HEK293 (cell line): ENCODE measurements around the gene CLIP1.

Source experiments
- CTCF ChIA-PET: fragments of 350-600 bp; formaldehyde crosslinking; extraction: SDS; loops from one replicate; lab custom pipeline; 2021; ENCODE audit warnings: antibody characterized with exemption; lab: Yijun Ruan, JAX
- POLR2A ChIA-PET: fragments of 300-600 bp; formaldehyde crosslinking; extraction: SDS; loops from one replicate; lab custom pipeline; 2020; ENCODE audit warnings: antibody characterized with exemption, inconsistent platforms; lab: Yijun Ruan, JAX
- H3K27ac ChIP-seq: fragments of 200-500 bp; sonication (Bioruptor generic); 2 replicates; pipeline ENCODE4 v1.5.1; 2014; ENCODE audit warnings: low read depth, low read length, control low read depth, inconsistent platforms; ENCODE audit errors: extremely low read depth
- H3K36me3 ChIP-seq, 2 experiments: fragments of 200-500 bp in 1 of 2; sonication (Bioruptor generic) in 1 of 2; 1 replicate in 1 of 2; 2 replicates in 1 of 2; pipeline ENCODE4 v1.5.1; 2014 to 2017; ENCODE audit warnings: inconsistent platforms in 2 of 2, low read length in 2 of 2; ENCODE audit not compliant: control insufficient read depth in 2 of 2, insufficient read depth in 1 of 2
- H3K4me1 ChIP-seq: fragments of 200-500 bp; sonication (Bioruptor generic); 2 replicates; pipeline ENCODE4 v1.5.1; 2014; ENCODE audit warnings: mild to moderate bottlenecking, low read length, inconsistent platforms; ENCODE audit not compliant: control insufficient read depth, insufficient read depth
- H3K4me3 ChIP-seq: 2 replicates; pipeline ENCODE4 v1.5.1; 2011; ENCODE audit warnings: low read depth, mild to moderate bottlenecking, control low read depth, low read length, moderate library complexity
- H3K9me3 ChIP-seq: fragments of 200-500 bp; sonication (Bioruptor generic); 2 replicates; pipeline ENCODE4 v1.5.1; 2014; ENCODE audit warnings: low read depth, low read length, inconsistent platforms; ENCODE audit not compliant: control insufficient read depth, insufficient read depth
- HOXC10 ChIP-seq: sonication (generic); formaldehyde crosslinking; IDR thresholded peaks from 2 replicates; pipeline ENCODE4 v1.8.1; 2023; ENCODE audit warnings: mild to moderate bottlenecking, missing genetic modification reagents
- KLF10 ChIP-seq: fragments of 450-650 bp; IDR thresholded peaks from 2 replicates; pipeline ENCODE4 v1.5.1; 2018; ENCODE audit warnings: missing biosample characterization, mild to moderate bottlenecking, missing genetic modification characterization
- RBAK ChIP-seq: fragments of 450-650 bp; formaldehyde crosslinking; IDR thresholded peaks from 2 replicates; pipeline ENCODE4 v1.5.1; 2016; ENCODE audit warnings: missing biosample characterization, missing genetic modification characterization
- REPIN1 ChIP-seq: fragments of 450-650 bp; formaldehyde crosslinking; IDR thresholded peaks from 2 replicates; pipeline ENCODE4 v1.5.1; 2017; ENCODE audit warnings: missing biosample characterization, missing genetic modification characterization, low read depth
- SCRT2 ChIP-seq: fragments of 450-650 bp; formaldehyde crosslinking; IDR thresholded peaks from 2 replicates; pipeline ENCODE4 v1.5.1; 2016; ENCODE audit warnings: missing biosample characterization, missing genetic modification characterization
- ZFP37 ChIP-seq: fragments of 450-650 bp; formaldehyde crosslinking; IDR thresholded peaks from 2 replicates; pipeline ENCODE4 v1.5.1; 2016; ENCODE audit warnings: missing biosample characterization, missing genetic modification characterization
- ZFP41 ChIP-seq: fragments of 450-650 bp; formaldehyde crosslinking; IDR thresholded peaks from 2 replicates; pipeline ENCODE4 v1.5.1; 2016; ENCODE audit warnings: missing biosample characterization, missing genetic modification characterization, borderline replicate concordance
- ZNF121 ChIP-seq: fragments of 450-650 bp; formaldehyde crosslinking; IDR thresholded peaks from 2 replicates; pipeline ENCODE4 v1.5.1; 2016; ENCODE audit warnings: missing biosample characterization, missing genetic modification characterization
- ZNF175 ChIP-seq: fragments of 450-650 bp; formaldehyde crosslinking; IDR thresholded peaks from 2 replicates; pipeline ENCODE4 v1.5.1; 2016; ENCODE audit warnings: missing biosample characterization, missing genetic modification characterization
- ZNF202 ChIP-seq: fragments of 450-650 bp; formaldehyde crosslinking; IDR thresholded peaks from 2 replicates; pipeline ENCODE4 v1.5.1; 2016; ENCODE audit warnings: missing biosample characterization, missing genetic modification characterization, borderline replicate concordance
- ZNF585B ChIP-seq: fragments of 450-650 bp; formaldehyde crosslinking; IDR thresholded peaks from 2 replicates; pipeline ENCODE4 v1.5.1; 2016; ENCODE audit warnings: missing biosample characterization, missing genetic modification characterization
- ZNF600 ChIP-seq: fragments of 450-650 bp; formaldehyde crosslinking; IDR thresholded peaks from 2 replicates; pipeline ENCODE4 v1.5.1; 2016; ENCODE audit warnings: missing biosample characterization, missing genetic modification characterization
- ZNF623 ChIP-seq: fragments of 450-650 bp; formaldehyde crosslinking; IDR thresholded peaks from 2 replicates; pipeline ENCODE4 v1.5.1; 2016; ENCODE audit warnings: missing biosample characterization, missing genetic modification characterization
- ZNF660 ChIP-seq: fragments of 450-650 bp; IDR thresholded peaks from 2 replicates; pipeline ENCODE4 v1.5.1; 2018; ENCODE audit warnings: missing biosample characterization, mild to moderate bottlenecking, missing genetic modification characterization
- TF ChIP-seq, protein P1 (sequence below): fragments of 450-650 bp; formaldehyde crosslinking; IDR thresholded peaks from 2 replicates; pipeline ENCODE4 v1.5.1; 2016; ENCODE audit warnings: missing biosample characterization, missing genetic modification characterization, low read depth
- TF ChIP-seq, protein P2 (sequence below): IDR thresholded peaks from 2 replicates; pipeline ENCODE4 v1.6.1; 2011; ENCODE audit warnings: mild to moderate bottlenecking, low read depth, low read length, borderline replicate concordance
- TF ChIP-seq, protein P3 (sequence below): fragments of 450-650 bp; formaldehyde crosslinking; IDR thresholded peaks from 2 replicates; pipeline ENCODE4 v1.5.1; 2016; ENCODE audit warnings: missing biosample characterization, missing genetic modification characterization
- TF ChIP-seq, protein P4 (sequence below): fragments of 450-650 bp; formaldehyde crosslinking; IDR thresholded peaks from 2 replicates; pipeline ENCODE4 v1.5.1; 2016; ENCODE audit warnings: missing biosample characterization, missing genetic modification characterization
- TF ChIP-seq, protein P5 (sequence below): fragments of 450-650 bp; formaldehyde crosslinking; IDR thresholded peaks from 2 replicates; pipeline ENCODE4 v1.5.1; 2017; ENCODE audit warnings: missing biosample characterization, missing genetic modification characterization

The CLIP1 gene

DNA sequence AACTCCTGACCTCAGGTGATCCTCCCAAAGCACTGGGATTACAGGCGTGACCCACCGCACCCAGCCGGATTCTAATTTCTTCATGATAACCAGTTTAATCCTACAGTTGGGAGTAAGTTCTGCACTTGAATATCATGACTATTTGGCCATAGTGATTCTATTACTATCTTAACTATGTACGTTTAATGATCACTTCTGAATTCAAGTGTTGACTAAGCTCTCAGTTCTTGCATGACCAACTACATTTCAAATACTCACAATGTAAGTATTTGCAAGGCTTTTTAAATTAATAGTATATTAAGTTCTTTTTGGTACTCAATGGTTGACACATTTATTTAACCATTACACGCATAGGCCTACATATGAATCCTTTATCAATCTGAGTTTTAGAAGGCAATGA, 138.8 kb downstream of the CLIP1 start (continued):
- TF ChIP-seq, protein P1, sequence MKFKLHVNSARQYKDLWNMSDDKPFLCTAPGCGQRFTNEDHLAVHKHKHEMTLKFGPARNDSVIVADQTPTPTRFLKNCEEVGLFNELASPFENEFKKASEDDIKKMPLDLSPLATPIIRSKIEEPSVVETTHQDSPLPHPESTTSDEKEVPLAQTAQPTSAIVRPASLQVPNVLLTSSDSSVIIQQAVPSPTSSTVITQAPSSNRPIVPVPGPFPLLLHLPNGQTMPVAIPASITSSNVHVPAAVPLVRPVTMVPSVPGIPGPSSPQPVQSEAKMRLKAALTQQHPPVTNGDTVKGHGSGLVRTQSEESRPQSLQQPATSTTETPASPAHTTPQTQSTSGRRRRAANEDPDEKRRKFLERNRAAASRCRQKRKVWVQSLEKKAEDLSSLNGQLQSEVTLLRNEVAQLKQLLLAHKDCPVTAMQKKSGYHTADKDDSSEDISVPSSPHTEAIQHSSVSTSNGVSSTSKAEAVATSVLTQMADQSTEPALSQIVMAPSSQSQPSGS (tag by site-specific recombination), result no peak
- TF ChIP-seq, protein P2, sequence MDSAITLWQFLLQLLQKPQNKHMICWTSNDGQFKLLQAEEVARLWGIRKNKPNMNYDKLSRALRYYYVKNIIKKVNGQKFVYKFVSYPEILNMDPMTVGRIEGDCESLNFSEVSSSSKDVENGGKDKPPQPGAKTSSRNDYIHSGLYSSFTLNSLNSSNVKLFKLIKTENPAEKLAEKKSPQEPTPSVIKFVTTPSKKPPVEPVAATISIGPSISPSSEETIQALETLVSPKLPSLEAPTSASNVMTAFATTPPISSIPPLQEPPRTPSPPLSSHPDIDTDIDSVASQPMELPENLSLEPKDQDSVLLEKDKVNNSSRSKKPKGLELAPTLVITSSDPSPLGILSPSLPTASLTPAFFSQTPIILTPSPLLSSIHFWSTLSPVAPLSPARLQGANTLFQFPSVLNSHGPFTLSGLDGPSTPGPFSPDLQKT, result no peak
- TF ChIP-seq, protein P3, sequence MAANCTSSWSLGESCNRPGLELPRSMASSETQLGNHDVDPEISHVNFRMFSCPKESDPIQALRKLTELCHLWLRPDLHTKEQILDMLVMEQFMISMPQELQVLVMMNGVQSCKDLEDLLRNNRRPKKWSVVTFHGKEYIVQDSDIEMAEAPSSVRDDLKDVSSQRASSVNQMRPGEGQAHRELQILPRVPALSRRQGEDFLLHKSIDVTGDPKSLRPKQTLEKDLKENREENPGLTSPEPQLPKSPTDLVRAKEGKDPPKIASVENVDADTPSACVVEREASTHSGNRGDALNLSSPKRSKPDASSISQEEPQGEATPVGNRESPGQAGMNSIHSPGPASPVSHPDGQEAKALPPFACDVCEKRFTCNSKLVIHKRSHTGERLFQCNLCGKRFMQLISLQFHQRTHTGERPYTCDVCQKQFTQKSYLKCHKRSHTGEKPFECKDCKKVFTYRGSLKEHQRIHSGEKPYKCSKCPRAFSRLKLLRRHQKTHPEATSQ, result no peak
- TF ChIP-seq REPIN1, result no peak

DNA sequence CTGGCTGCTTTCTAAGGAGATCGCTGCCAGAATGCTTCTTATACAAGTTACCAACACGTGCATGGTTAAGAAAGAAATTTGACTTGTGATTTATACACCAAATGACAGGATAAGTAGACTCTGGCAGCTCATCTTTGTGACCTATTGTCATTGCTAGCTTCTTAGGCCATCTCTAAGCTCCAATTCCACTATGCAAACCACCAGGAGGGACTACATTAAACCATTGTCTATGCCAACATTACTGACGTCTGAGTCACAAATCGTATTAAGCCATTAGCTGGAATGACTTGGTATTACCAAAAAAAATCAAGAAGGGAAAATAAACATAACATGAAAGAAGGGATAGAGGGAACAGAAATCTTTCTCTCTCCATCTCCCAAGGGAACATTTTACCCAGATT, 140.4 kb downstream of the CLIP1 start:
- POLR2A ChIA-PET, result interaction anchor here (0.6 kb wide), 1 partner anchor 44 kb away, joined by 3 read pairs; no protein-coding TSS in a partner anchor
- Histone ChIP-seq H3K9me3 (no peaks in the 10 kb centered on the region), H3K4me1 (peaks cover 3% of the 10 kb centered on the region; the same call in 1 of the 2 replicates), H3K4me3 (no peak overlapping the region), H3K27ac (no peak overlapping the region), H3K36me3 (peaks cover 5 to 14% of the 10 kb centered on the region in 2 experiments)
- CTCF ChIA-PET, result interaction anchor here (0.6 kb wide), 1 partner anchor 245 kb away, joined by 3 read pairs; the partner anchor contains the start of genes KNTC1 and RSRC2
- TF ChIP-seq RBAK (tag by site-specific recombination), result no peak
- no peak for TF ChIP-seq ZNF175 (tag by site-specific recombination)
- no peak for TF ChIP-seq KLF10 (tag by site-specific recombination)
- TF ChIP-seq ZNF600, result no peak
- TF ChIP-seq HOXC10 (CRISPR knock-in tag), result no peak
- TF ChIP-seq ZNF585B, result no peak
- no peak for TF ChIP-seq ZNF121
- TF ChIP-seq, protein P4, sequence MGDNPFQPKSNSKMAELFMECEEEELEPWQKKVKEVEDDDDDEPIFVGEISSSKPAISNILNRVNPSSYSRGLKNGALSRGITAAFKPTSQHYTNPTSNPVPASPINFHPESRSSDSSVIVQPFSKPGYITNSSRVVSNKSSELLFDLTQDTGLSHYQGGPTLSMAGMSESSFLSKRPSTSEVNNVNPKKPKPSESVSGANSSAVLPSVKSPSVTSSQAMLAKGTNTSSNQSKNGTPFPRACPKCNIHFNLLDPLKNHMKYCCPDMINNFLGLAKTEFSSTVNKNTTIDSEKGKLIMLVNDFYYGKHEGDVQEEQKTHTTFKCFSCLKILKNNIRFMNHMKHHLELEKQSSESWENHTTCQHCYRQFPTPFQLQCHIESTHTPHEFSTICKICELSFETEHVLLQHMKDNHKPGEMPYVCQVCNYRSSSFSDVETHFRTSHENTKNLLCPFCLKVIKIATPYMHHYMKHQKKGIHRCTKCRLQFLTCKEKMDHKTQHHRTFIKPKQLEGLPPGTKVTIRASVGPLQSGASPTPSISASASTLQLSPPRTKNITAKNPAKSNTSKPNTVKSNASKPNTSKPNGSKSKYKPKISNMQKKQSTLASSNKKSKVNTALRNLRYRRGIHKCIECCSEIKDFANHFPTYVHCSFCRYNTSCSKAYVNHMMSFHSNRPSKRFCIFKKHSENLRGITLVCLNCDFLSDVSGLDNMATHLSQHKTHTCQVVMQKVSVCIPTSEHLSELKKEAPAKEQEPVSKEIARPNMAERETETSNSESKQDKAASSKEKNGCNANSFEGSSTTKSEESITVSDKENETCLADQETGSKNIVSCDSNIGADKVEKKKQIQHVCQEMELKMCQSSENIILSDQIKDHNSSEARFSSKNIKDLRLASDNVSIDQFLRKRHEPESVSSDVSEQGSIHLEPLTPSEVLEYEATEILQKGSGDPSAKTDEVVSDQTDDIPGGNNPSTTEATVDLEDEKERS (tag by site-specific recombination), result no peak
- TF ChIP-seq ZNF623 (tag by site-specific recombination), result no peak
- TF ChIP-seq ZNF660, result no peak
- no peak for TF ChIP-seq ZFP37
- no peak for TF ChIP-seq ZNF202 (tag by site-specific recombination)
- TF ChIP-seq ZFP41, result no peak
- TF ChIP-seq, protein P5, sequence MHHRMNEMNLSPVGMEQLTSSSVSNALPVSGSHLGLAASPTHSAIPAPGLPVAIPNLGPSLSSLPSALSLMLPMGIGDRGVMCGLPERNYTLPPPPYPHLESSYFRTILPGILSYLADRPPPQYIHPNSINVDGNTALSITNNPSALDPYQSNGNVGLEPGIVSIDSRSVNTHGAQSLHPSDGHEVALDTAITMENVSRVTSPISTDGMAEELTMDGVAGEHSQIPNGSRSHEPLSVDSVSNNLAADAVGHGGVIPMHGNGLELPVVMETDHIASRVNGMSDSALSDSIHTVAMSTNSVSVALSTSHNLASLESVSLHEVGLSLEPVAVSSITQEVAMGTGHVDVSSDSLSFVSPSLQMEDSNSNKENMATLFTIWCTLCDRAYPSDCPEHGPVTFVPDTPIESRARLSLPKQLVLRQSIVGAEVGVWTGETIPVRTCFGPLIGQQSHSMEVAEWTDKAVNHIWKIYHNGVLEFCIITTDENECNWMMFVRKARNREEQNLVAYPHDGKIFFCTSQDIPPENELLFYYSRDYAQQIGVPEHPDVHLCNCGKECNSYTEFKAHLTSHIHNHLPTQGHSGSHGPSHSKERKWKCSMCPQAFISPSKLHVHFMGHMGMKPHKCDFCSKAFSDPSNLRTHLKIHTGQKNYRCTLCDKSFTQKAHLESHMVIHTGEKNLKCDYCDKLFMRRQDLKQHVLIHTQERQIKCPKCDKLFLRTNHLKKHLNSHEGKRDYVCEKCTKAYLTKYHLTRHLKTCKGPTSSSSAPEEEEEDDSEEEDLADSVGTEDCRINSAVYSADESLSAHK (tag by site-specific recombination), result no peak
- no peak for TF ChIP-seq SCRT2 (tag by site-specific recombination)
